GM12891 (cell line): ENCODE results near the gene NDP.

Experiments used
- POLR2A ChIP-seq: IDR thresholded peaks from 2 replicates; pipeline ENCODE4 v1.6.1; 2011; ENCODE audit warnings: low read depth, low read length, control low read depth
- POLR2AphosphoS5 ChIP-seq: IDR thresholded peaks from 2 replicates; pipeline ENCODE4 v1.6.1; 2011; ENCODE audit warnings: low read depth, low read length, control low read depth
- TAF1 ChIP-seq: IDR thresholded peaks from 2 replicates; pipeline ENCODE4 v1.6.1; 2011; ENCODE audit warnings: low read depth, low read length, control low read depth

DNA sequence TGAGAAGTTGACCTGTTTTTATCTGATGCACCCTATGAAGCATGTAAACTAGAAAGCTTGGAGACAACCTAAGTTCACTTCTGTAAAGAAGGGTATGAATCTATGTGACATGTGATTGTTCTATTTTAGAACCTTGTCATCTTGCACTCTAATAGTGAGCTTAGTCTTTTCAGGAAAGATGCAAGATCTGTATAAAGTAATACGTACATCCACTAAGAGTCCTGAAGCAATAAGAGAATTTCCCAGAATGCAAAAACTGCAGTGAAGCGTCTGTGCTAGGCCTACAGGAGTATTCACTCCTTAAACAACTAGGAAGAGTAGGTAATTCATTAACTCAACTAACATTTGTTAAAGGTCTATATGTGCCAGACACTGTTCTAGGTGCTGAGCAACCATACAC lies 23.3 kb upstream of the NDP start:
- no peak for TF ChIP-seq POLR2A
- TF ChIP-seq POLR2AphosphoS5 = no peak
- TF ChIP-seq TAF1 = no peak
